GM12891 (cell line): Measurements from ENCODE around the gene SLC2A4.

Source experiments
- DNase-seq: peaks from one replicate; pipeline ENCODE4 v3.0.0; 2011; ENCODE audit warnings: low spot score; ENCODE audit not compliant: insufficient read length
- FAIRE-seq: peaks from 2 replicates; lab custom pipeline; 2011; peaks lifted over from hg19 to GRCh38; lab: Jason Lieb, UNC
- PAX5 ChIP-seq: IDR thresholded peaks from 2 replicates; pipeline ENCODE4 v1.6.1; 2011; ENCODE audit warnings: low read length, moderate library complexity, mild to moderate bottlenecking; ENCODE audit not compliant: insufficient read depth, severe bottlenecking
- POLR2A ChIP-seq: IDR thresholded peaks from 2 replicates; pipeline ENCODE4 v1.6.1; 2011; ENCODE audit warnings: low read depth, low read length, control low read depth
- POLR2AphosphoS5 ChIP-seq: IDR thresholded peaks from 2 replicates; pipeline ENCODE4 v1.6.1; 2011; ENCODE audit warnings: low read depth, low read length, control low read depth
- POU2F2 ChIP-seq: IDR thresholded peaks from 2 replicates; pipeline ENCODE4 v1.6.1; 2011; ENCODE audit warnings: low read depth, mild to moderate bottlenecking, control low read depth, low read length, moderate library complexity
- SPI1 ChIP-seq: IDR thresholded peaks from 2 replicates; pipeline ENCODE4 v1.6.1; 2011; ENCODE audit warnings: low read depth, low read length, control low read depth
- TAF1 ChIP-seq: IDR thresholded peaks from 2 replicates; pipeline ENCODE4 v1.6.1; 2011; ENCODE audit warnings: low read depth, low read length, control low read depth

The SLC2A4 gene

GRCh38 chr17:7314719-7315569 is 33.4 kb downstream of the SLC2A4 start, which contains the start of gene GPS2:
Gene GPS2, minus strand, starts transcription at chr17:7315360. Its CDS starts 308 bp downstream, at chr17:7315052.
- DNase-seq (peak; percentile 99), FAIRE-seq (peak; percentile 99)
- peak; percentile 73 for TF ChIP-seq TAF1
- TF ChIP-seq POLR2AphosphoS5 = no peak
- no peak for TF ChIP-seq POU2F2
- peak; percentile 75 for TF ChIP-seq POLR2A
- peak; percentile 38; the same call in 1 of the 2 replicates for TF ChIP-seq SPI1
- TF ChIP-seq PAX5 = peak; percentile 9

GRCh38 chr17:7315570-7316235 is 34.2 kb downstream of the SLC2A4 start:
- TF ChIP-seq TAF1 (no peak), POLR2AphosphoS5 (no peak), POLR2A (no peak)
- FAIRE-seq (no peak), DNase-seq (peak; percentile 32)

GRCh38 chr17:7317161-7317803 is 35.8 kb downstream of the SLC2A4 start:
- no peak for FAIRE-seq
- peak; percentile 6 for DNase-seq
- no peak for TF ChIP-seq POLR2A
- no peak for TF ChIP-seq TAF1
- no peak for TF ChIP-seq PAX5
- TF ChIP-seq SPI1 = no peak
- no peak for TF ChIP-seq POLR2AphosphoS5
- TF ChIP-seq POU2F2 = no peak

- TF ChIP-seq POLR2A = no peak
- no peak for TF ChIP-seq PAX5
- no peak for TF ChIP-seq TAF1
- no peak for TF ChIP-seq POU2F2
- TF ChIP-seq POLR2AphosphoS5 = no peak
- TF ChIP-seq SPI1 = no peak
- peak; percentile 3 for DNase-seq
- FAIRE-seq = no peak
Observed at GRCh38 chr17:7318121-7318860, 36.8 kb downstream of the SLC2A4 start.

GRCh38 chr17:7321466-7321865 is 39.9 kb downstream of the SLC2A4 start:
- FAIRE-seq (no peak), DNase-seq (peak; percentile 3)
- TF ChIP-seq TAF1 = no peak
- TF ChIP-seq SPI1 = no peak
- TF ChIP-seq POLR2AphosphoS5 = no peak
- TF ChIP-seq PAX5 = no peak

GRCh38 chr17:7322520-7323194 is 41.1 kb downstream of the SLC2A4 start:
- TF ChIP-seq SPI1 (no peak), POLR2AphosphoS5 (no peak), POLR2A (no peak), PAX5 (no peak), POU2F2 (no peak), TAF1 (no peak)
- DNase-seq (peak; percentile 6), FAIRE-seq (no peak)

GRCh38 chr17:7323731-7324437 is 42.4 kb downstream of the SLC2A4 start:
- no peak for TF ChIP-seq POLR2A
- TF ChIP-seq PAX5 = no peak
- TF ChIP-seq SPI1 = no peak
- TF ChIP-seq TAF1 = no peak
- TF ChIP-seq POLR2AphosphoS5 = no peak
- no peak for TF ChIP-seq POU2F2
- DNase-seq (peak; percentile 86), FAIRE-seq (peak; percentile 90)

- no peak for TF ChIP-seq POU2F2
- TF ChIP-seq TAF1 = no peak
- TF ChIP-seq PAX5 = no peak
- no peak for TF ChIP-seq POLR2AphosphoS5
- TF ChIP-seq SPI1 = no peak
- no peak for TF ChIP-seq POLR2A
- DNase-seq (no peak), FAIRE-seq (no peak)
Observed at GRCh38 chr17:7324438-7324779, 42.9 kb downstream of the SLC2A4 start.
